Endodermal cell (in vitro differentiated cells): ENCODE measurements around the gene FLYWCH1. TPM values are rescaled to one million over a fixed set of nuclear protein-coding genes. Genes with fewer than 3 reads are reported as not detected.

Experiments used
- DNase-seq: peaks from one replicate; pipeline ENCODE4 v3.0.0-alpha.2; 2017
- H3K27ac ChIP-seq: 2 replicates; pipeline ENCODE4 v1.5.1; 2013; ENCODE audit warnings: mild to moderate bottlenecking, low read depth, low read length, moderate library complexity
- H3K27me3 ChIP-seq: 2 replicates; pipeline ENCODE4 v1.6.1; 2013; ENCODE audit warnings: mild to moderate bottlenecking, low read length, moderate library complexity; ENCODE audit not compliant: insufficient read depth, control insufficient read depth, poor library complexity, severe bottlenecking
- H3K36me3 ChIP-seq: 2 replicates; pipeline ENCODE4 v1.7.0; 2013; ENCODE audit warnings: mild to moderate bottlenecking, low read length, moderate library complexity; ENCODE audit not compliant: control insufficient read depth, insufficient read depth
- H3K4me1 ChIP-seq: one replicate; pipeline ENCODE4 v1.7.0; 2013; ENCODE audit warnings: low read length; ENCODE audit not compliant: control insufficient read depth, insufficient read depth
- H3K4me3 ChIP-seq: 2 replicates; pipeline ENCODE4 v1.5.1; 2013; ENCODE audit warnings: mild to moderate bottlenecking, low read length, moderate library complexity
- H3K9ac ChIP-seq: 2 replicates; pipeline ENCODE4 v1.6.1; 2013; ENCODE audit warnings: mild to moderate bottlenecking, low read length, moderate library complexity; ENCODE audit not compliant: poor library complexity, severe bottlenecking; ENCODE audit errors: extremely low read depth
- H3K9me3 ChIP-seq: 2 replicates; pipeline ENCODE4 v1.6.1; 2013; ENCODE audit warnings: mild to moderate bottlenecking, low read length, moderate library complexity; ENCODE audit not compliant: control insufficient read depth
- H3K27ac Mint-ChIP-seq: 2 replicates; pipeline ENCODE4 v1.8.0; 2020; ENCODE audit warnings: mixed read lengths
- H3K27me3 Mint-ChIP-seq: 2 replicates; pipeline ENCODE4 v1.8.0; 2021; ENCODE audit warnings: mild to moderate bottlenecking, mixed read lengths; ENCODE audit not compliant: insufficient read depth
- H3K36me3 Mint-ChIP-seq: 2 replicates; pipeline ENCODE4 v1.8.0; 2020; ENCODE audit warnings: low read depth, mixed read lengths
- H3K4me1 Mint-ChIP-seq: 2 replicates; pipeline ENCODE4 v1.8.0; 2020; ENCODE audit warnings: mixed read lengths
- H3K4me3 Mint-ChIP-seq: 2 replicates; pipeline ENCODE4 v1.8.0; 2020; ENCODE audit warnings: mild to moderate bottlenecking, moderate library complexity, mixed read lengths
- H3K9me3 Mint-ChIP-seq: 2 replicates; pipeline ENCODE4 v1.8.0; 2020; ENCODE audit warnings: mild to moderate bottlenecking, mixed read lengths
- WGBS, 2 experiments: methylation state at CpG; one replicate each; pipeline versions ENCODE4 v1.1.5 to v1.1.7; 2013; ENCODE audit warnings: missing lambda C conversion rate in 2 of 2, mixed read lengths in 1 of 2; ENCODE audit not compliant: insufficient coverage in 1 of 2, insufficient read length in 1 of 2; 5-methylcytosine and 5-hydroxymethylcytosine counted together
- total RNA-seq, 2 donors: library from RNA; stranded (reverse); fragmentation: NEBNext Ultra II Directional in 1 of 2; extraction: Animal tissue kit (Norgen Biotek cat#: 25700) in 1 of 2; gene quantifications; 2 replicates in 1 of 2; 3 replicates in 1 of 2; pipeline ENCODE4 v1.2.1, GENCODE V29; 2021
- TF ChIP-seq, protein P1 (sequence below): fragments of 200-600 bp; sonication (generic); conservative IDR thresholded peaks from 2 replicates; pipeline ENCODE4 v1.5.0; 2021; ENCODE audit warnings: antibody characterized with exemption, mild to moderate bottlenecking

FLYWCH1 gene
- total RNA-seq, 2 donors from 2014 or later: 20.5 to 33.6 TPM

DNA sequence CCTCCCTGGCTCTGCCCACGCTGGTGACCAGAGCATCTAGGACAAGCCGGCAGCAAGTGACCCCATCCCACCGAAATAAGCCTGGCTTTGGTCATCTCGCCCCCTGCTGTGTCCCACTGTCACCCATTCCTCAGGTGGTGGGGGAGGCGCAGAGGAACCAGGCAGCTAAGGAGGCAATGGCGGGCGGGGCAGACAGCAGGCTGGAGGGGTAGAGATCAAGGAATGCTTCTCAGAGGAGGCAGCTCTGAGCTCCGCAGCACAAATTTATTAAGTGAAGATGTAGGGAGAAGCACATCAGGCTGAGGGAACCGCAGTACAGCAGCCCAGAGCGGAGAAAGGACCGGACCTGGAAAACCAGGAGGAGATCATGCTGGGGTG is 44.8 kb downstream of the FLYWCH1 start:
- TF ChIP-seq, protein P1, sequence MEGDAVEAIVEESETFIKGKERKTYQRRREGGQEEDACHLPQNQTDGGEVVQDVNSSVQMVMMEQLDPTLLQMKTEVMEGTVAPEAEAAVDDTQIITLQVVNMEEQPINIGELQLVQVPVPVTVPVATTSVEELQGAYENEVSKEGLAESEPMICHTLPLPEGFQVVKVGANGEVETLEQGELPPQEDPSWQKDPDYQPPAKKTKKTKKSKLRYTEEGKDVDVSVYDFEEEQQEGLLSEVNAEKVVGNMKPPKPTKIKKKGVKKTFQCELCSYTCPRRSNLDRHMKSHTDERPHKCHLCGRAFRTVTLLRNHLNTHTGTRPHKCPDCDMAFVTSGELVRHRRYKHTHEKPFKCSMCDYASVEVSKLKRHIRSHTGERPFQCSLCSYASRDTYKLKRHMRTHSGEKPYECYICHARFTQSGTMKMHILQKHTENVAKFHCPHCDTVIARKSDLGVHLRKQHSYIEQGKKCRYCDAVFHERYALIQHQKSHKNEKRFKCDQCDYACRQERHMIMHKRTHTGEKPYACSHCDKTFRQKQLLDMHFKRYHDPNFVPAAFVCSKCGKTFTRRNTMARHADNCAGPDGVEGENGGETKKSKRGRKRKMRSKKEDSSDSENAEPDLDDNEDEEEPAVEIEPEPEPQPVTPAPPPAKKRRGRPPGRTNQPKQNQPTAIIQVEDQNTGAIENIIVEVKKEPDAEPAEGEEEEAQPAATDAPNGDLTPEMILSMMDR: no peak
- Histone ChIP-seq H3K4me1 (peaks cover 8% of the 10 kb centered on the region), H3K27me3 (no peaks in the 10 kb centered on the region), H3K4me3 (no peak overlapping the region), H3K9ac (no peak overlapping the region), H3K9me3 (no peaks in the 10 kb centered on the region), H3K27ac (no peak overlapping the region), H3K36me3 (no peaks in the 10 kb centered on the region)
- no peaks in the 10 kb centered on the region for H3K9me3 Mint-ChIP-seq
- 89 to 91% methylated on average over 8 to 11 of the region's 11 CpGs for WGBS, 2 experiments
- no peak overlapping the region for H3K4me3 Mint-ChIP-seq
- H3K4me1 Mint-ChIP-seq: peaks cover 17% of the 10 kb centered on the region
- no peaks in the 10 kb centered on the region for H3K36me3 Mint-ChIP-seq
- DNase-seq: peak; percentile 53
- peak overlapping the region; percentile 35 for H3K27ac Mint-ChIP-seq
- no peaks in the 10 kb centered on the region for H3K27me3 Mint-ChIP-seq

DNA sequence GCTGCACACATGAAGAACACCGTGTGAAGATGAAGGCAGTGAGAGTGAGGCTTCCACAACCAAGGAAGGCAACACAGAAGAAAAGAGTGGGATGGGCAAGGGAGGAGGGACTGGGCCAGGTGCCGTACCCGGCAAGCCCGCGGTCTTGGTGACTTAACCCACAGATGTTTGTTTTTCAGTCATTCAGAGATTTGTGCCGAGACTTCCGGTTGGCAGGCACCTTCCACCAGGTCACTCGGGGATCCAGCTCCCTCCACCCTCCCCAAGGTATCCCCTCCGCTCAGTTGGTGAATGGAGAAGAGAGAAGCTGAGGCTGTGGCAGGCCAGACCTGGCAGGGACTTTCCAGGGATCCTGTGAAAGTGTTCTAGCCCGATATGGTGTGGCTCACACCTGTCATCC is 47.5 kb downstream of the FLYWCH1 start:
- Histone ChIP-seq H3K27me3 (peaks cover 4% of the 10 kb centered on the region), H3K9me3 (no peaks in the 10 kb centered on the region), H3K4me1 (peaks cover 3% of the 10 kb centered on the region), H3K36me3 (no peaks in the 10 kb centered on the region), H3K27ac (no peak overlapping the region), H3K9ac (no peak overlapping the region), H3K4me3 (no peak overlapping the region)
- Mint-ChIP-seq H3K36me3 (no peaks in the 10 kb centered on the region), H3K4me3 (no peak overlapping the region), H3K4me1 (peaks cover 15% of the 10 kb centered on the region), H3K27ac (no peak overlapping the region), H3K27me3 (peaks cover 19% of the 10 kb centered on the region), H3K9me3 (no peaks in the 10 kb centered on the region)
- DNase-seq: no peak
- 84 to 95% methylated on average over 3 to 10 of the region's 10 CpGs for WGBS, 2 experiments
- TF ChIP-seq, protein P1: no peak

GRCh38 chr16:2960183-2961010 is 48.7 kb downstream of the FLYWCH1 start:
- Histone ChIP-seq H3K27ac (no peak overlapping the region), H3K4me3 (no peak overlapping the region), H3K36me3 (no peaks in the 10 kb centered on the region), H3K9ac (no peak overlapping the region), H3K27me3 (peaks cover 4% of the 10 kb centered on the region), H3K4me1 (no peaks in the 10 kb centered on the region), H3K9me3 (no peaks in the 10 kb centered on the region)
- Mint-ChIP-seq H3K27ac (no peak overlapping the region), H3K36me3 (no peaks in the 10 kb centered on the region), H3K27me3 (peaks cover 22% of the 10 kb centered on the region), H3K4me3 (no peak overlapping the region), H3K9me3 (no peaks in the 10 kb centered on the region), H3K4me1 (peaks cover 10% of the 10 kb centered on the region)
- TF ChIP-seq, protein P1: no peak
- DNase-seq: no peak
- 81 to 86% methylated on average over 14 to 17 of the region's 17 CpGs for WGBS, 2 experiments
